IMR-90 (cell line): ENCODE data around the gene FLT1. TPM values are rescaled to one million over a fixed set of nuclear protein-coding genes. Genes with fewer than 3 reads are reported as not detected.

Experiments
- ATAC-seq: fragments of 200-7000 bp; cut with Tn5 transposase; 2 replicates; pipeline ENCODE4 v1.9.1; 2020; ENCODE audit warnings: low read depth, mild to moderate bottlenecking, moderate library complexity
- BruUV-seq: library from RNA; stranded (reverse); fragments of 400-500 nt; replicated peaks from 2 replicates; lab custom pipeline; 2021; lab: Mats Ljungman, UMichigan
- CTCF ChIA-PET: fragments of 300-600 bp; formaldehyde crosslinking; extraction: SDS; loops from one replicate; lab custom pipeline; 2021; ENCODE audit warnings: antibody characterized with exemption; lab: Yijun Ruan, JAX
- POLR2A ChIA-PET: fragments of 300-600 bp; sonication (Branson Sonifier 250); formaldehyde crosslinking; loops from one replicate; lab custom pipeline; 2022; ENCODE audit warnings: antibody characterized with exemption; ENCODE audit not compliant: unreplicated experiment; lab: Charles Lee
- DNase-seq: peaks from one replicate; pipeline ENCODE4 v3.0.0; 2013
- H2AFZ ChIP-seq: replicated peaks from 2 replicates; pipeline ENCODE3; 2013; ENCODE audit warnings: low read length, mild to moderate bottlenecking; ENCODE audit not compliant: poor library complexity
- H2AK5ac ChIP-seq: 2 replicates; pipeline ENCODE4 v1.6.1; 2013; ENCODE audit warnings: low read depth, low read length, inconsistent platforms
- H2AK9ac ChIP-seq: replicated peaks from 2 replicates; pipeline ENCODE3; 2013; ENCODE audit warnings: mild to moderate bottlenecking, low read depth, low read length, moderate library complexity; ENCODE audit not compliant: poor library complexity
- H2BK120ac ChIP-seq: 2 replicates; pipeline ENCODE4 v1.6.1; 2013; ENCODE audit warnings: low read depth, low read length, inconsistent platforms
- H2BK15ac ChIP-seq: 3 replicates; pipeline ENCODE4 v1.6.1; 2013; ENCODE audit warnings: low read depth, low read length, inconsistent platforms
- H2BK20ac ChIP-seq: 2 replicates; pipeline ENCODE4 v1.6.1; 2013; ENCODE audit warnings: low read depth, mild to moderate bottlenecking, inconsistent platforms, low read length, moderate library complexity
- H2BK5ac ChIP-seq: 2 replicates; pipeline ENCODE4 v1.6.1; 2013; ENCODE audit warnings: mild to moderate bottlenecking, low read depth, low read length, inconsistent platforms; ENCODE audit not compliant: poor library complexity, severe bottlenecking
- H3K14ac ChIP-seq: replicated peaks from 2 replicates; pipeline ENCODE4 v1.6.1; 2013; ENCODE audit warnings: low read depth, low read length, inconsistent platforms
- H3K18ac ChIP-seq: 2 replicates; pipeline ENCODE4 v1.6.1; 2013; ENCODE audit warnings: low read depth, low read length, control low read depth
- H3K23ac ChIP-seq: 2 replicates; pipeline ENCODE4 v1.6.1; 2013; ENCODE audit warnings: low read depth, low read length, inconsistent platforms
- H3K27ac ChIP-seq: 2 replicates; pipeline ENCODE4 v1.5.1; 2013; ENCODE audit warnings: mild to moderate bottlenecking, control low read depth, low read length; ENCODE audit not compliant: insufficient read depth
- H3K27me3 ChIP-seq: 2 replicates; pipeline ENCODE4 v1.6.1; 2013; ENCODE audit warnings: low read length; ENCODE audit not compliant: control insufficient read depth, insufficient read depth
- H3K36me3 ChIP-seq: 2 replicates; pipeline ENCODE4 v1.6.1; 2013; ENCODE audit warnings: low read length, mixed read lengths; ENCODE audit not compliant: control insufficient read depth, insufficient read depth
- H3K4ac ChIP-seq: 2 replicates; pipeline ENCODE4 v1.6.1; 2013; ENCODE audit warnings: low read depth, low read length, inconsistent platforms
- H3K4me1 ChIP-seq: 2 replicates; pipeline ENCODE4 v1.6.1; 2013; ENCODE audit warnings: low read length, mixed read lengths; ENCODE audit not compliant: control insufficient read depth, insufficient read depth
- H3K4me2 ChIP-seq: 2 replicates; pipeline ENCODE4 v1.6.1; 2013; ENCODE audit warnings: low read depth, mild to moderate bottlenecking, control low read depth, low read length, moderate library complexity
- H3K4me3 ChIP-seq: 2 replicates; pipeline ENCODE4 v1.5.1; 2013; ENCODE audit warnings: low read depth, mild to moderate bottlenecking, control low read depth, low read length, moderate library complexity; ENCODE audit not compliant: insufficient read depth
- H3K56ac ChIP-seq: 2 replicates; pipeline ENCODE4 v1.6.1; 2013; ENCODE audit warnings: low read length, inconsistent platforms; ENCODE audit not compliant: insufficient read depth; ENCODE audit errors: extremely low read depth
- H3K79me1 ChIP-seq, 2 experiments: 2 replicates each; pipeline ENCODE4 v1.6.1; 2013; ENCODE audit warnings: low read length in 2 of 2, inconsistent platforms in 1 of 2, low read depth in 1 of 2
- H3K9ac ChIP-seq: 2 replicates; pipeline ENCODE4 v1.6.1; 2013; ENCODE audit warnings: low read depth, low read length, control low read depth
- H3K9me1 ChIP-seq: 2 replicates; pipeline ENCODE4 v1.6.1; 2013; ENCODE audit warnings: low read length, inconsistent platforms; ENCODE audit not compliant: insufficient read depth
- H3K9me3 ChIP-seq: 2 replicates; pipeline ENCODE4 v1.6.1; 2013; ENCODE audit warnings: low read length; ENCODE audit not compliant: control insufficient read depth, insufficient read depth
- H4K20me1 ChIP-seq: 2 replicates; pipeline ENCODE4 v1.6.1; 2013; ENCODE audit warnings: low read length, inconsistent platforms; ENCODE audit not compliant: insufficient read depth
- H4K5ac ChIP-seq: 2 replicates; pipeline ENCODE4 v1.6.1; 2013; ENCODE audit warnings: mild to moderate bottlenecking, low read depth, low read length, control low read depth
- H4K8ac ChIP-seq, 2 experiments: 2 replicates each; pipeline ENCODE4 v1.6.1; 2013; ENCODE audit warnings: low read depth in 2 of 2, low read length in 2 of 2, control low read depth in 1 of 2, inconsistent platforms in 1 of 2
- H4K91ac ChIP-seq: 2 replicates; pipeline ENCODE4 v1.6.1; 2013; ENCODE audit warnings: low read depth, low read length, inconsistent platforms; ENCODE audit not compliant: insufficient read depth
- CHD1 ChIP-seq: IDR thresholded peaks from 2 replicates; pipeline ENCODE4 v1.6.1; 2012; ENCODE audit warnings: low read depth, low read length, improper control_type of control experiment
- NFE2L2 ChIP-seq: fragments of 150-350 bp; IDR thresholded peaks from 2 replicates; pipeline ENCODE4 v1.6.1; 2016; ENCODE audit warnings: low read depth, mild to moderate bottlenecking, low read length
- POLR2A ChIP-seq: IDR thresholded peaks from 2 replicates; pipeline ENCODE4 v1.6.1; 2012; ENCODE audit warnings: mild to moderate bottlenecking, low read depth, low read length
- RAD21 ChIP-seq: IDR thresholded peaks from 2 replicates; pipeline ENCODE4 v1.6.1; 2012; ENCODE audit warnings: low read length, improper control_type of control experiment
- RFX5 ChIP-seq: IDR thresholded peaks from 2 replicates; pipeline ENCODE4 v1.8.0; 2012; ENCODE audit warnings: low read depth, mild to moderate bottlenecking, low read length, moderate library complexity
- SMC3 ChIP-seq: fragments of 150-350 bp; IDR thresholded peaks from 2 replicates; pipeline ENCODE4 v1.6.1; 2016; ENCODE audit warnings: low read depth, mild to moderate bottlenecking, antibody characterized with exemption, low read length, moderate library complexity
- USF2 ChIP-seq: fragments of 150-350 bp; IDR thresholded peaks from 2 replicates; pipeline ENCODE4 v1.6.1; 2017; ENCODE audit warnings: mild to moderate bottlenecking, antibody characterized with exemption, low read length, low read depth
- WGBS, 2 experiments: methylation state at CpG; one replicate each; pipeline versions ENCODE4 v1.1.5 to v1.1.7; 2013; ENCODE audit warnings: missing lambda C conversion rate in 2 of 2; ENCODE audit not compliant: insufficient read length in 1 of 2; ENCODE audit errors: extremely low coverage in 2 of 2; 5-methylcytosine and 5-hydroxymethylcytosine counted together
- dilution Hi-C: fragments of 300-500 bp; cut with HindIII; formaldehyde crosslinking; loops from one replicate; pipeline ENCODE4 v1.14.3; 2018; ENCODE audit warnings: low sequenced_read_pairs; ENCODE audit not compliant: unreplicated experiment
- in situ Hi-C: fragments of 300-500 bp; cut with MboI; formaldehyde crosslinking; loops from 3 replicates; pipeline ENCODE4 v1.14.3; 2019; ENCODE audit warnings: low sequenced_read_pairs, inconsistent platforms, mixed read lengths
- intact Hi-C: fragments of 100-400 bp; cut with micrococcal nuclease; formaldehyde crosslinking; loops from 2 replicates; pipeline ENCODE4 v1.10.0; 2022
- polyA plus RNA-seq, 3 experiments: library from polyadenylated mRNA; depleted of rRNA; stranded (reverse); fragments of >200 nt; gene quantifications; 2 replicates each; pipeline ENCODE4 v1.2.3, GENCODE V29; 2012; ENCODE audit warnings: low replicate concordance in 1 of 3
- total RNA-seq: library from RNA; depleted of rRNA; stranded (reverse); fragments of >200 nt; gene quantifications from 2 replicates; pipeline ENCODE4 v1.2.3, GENCODE V29; 2012

Gene FLT1
- total and polyA plus RNA-seq, 2 of the 4 experiments (the other 2 are of a cell fraction): 4.5 to 10.4 TPM

DNA sequence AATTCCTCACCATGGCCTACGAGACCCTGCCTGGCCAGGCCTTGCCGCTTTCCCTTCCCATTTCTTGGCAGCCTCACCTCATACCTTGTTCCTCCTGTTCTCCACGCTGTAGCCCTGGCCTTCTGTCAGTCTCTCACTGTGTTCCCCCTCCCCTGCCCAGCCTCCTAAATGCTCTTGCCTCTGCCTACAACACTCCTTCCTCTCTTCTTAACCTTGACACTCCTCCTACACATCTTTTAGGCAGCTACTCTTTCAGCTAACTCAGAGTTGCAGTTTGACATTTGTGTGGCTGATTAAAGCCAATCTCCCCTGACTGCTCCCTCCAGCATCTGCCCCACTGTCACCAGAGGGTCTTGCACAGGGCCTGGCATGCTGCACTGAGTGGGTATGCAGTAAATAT is 150.8 kb downstream of the FLT1 start:
- Histone ChIP-seq H3K27ac (no peak overlapping the region), H3K79me1 (no peaks in the 10 kb centered on the region), H4K5ac (peak overlapping the region; percentile 70; the same call in 1 of the 2 replicates), H2BK20ac (peak overlapping the region; percentile 84; the same call in 1 of the 2 replicates), H3K18ac (peak overlapping the region; percentile 72; the same call in 1 of the 2 replicates), H3K14ac (peak overlapping the region; percentile 37), H3K23ac (peak overlapping the region; percentile 27; the same call in 1 of the 2 replicates), H3K4me3 (no peak overlapping the region), H3K36me3 (no peaks in the 10 kb centered on the region), H2AFZ (peak overlapping the region; percentile 73), H4K91ac (peak overlapping the region; percentile 54), H4K8ac (peak overlapping the region in 1 of 2 experiments; percentile 58; a peak in 1 of 4 replicates), H3K56ac (no peak overlapping the region), H4K20me1 (no peaks in the 10 kb centered on the region), H2AK9ac (peak overlapping the region; percentile 24), H3K4me1 (peaks cover 18% of the 10 kb centered on the region), H3K9me3 (no peaks in the 10 kb centered on the region), H2AK5ac (peak overlapping the region; percentile 96), H3K9me1 (peaks cover 7% of the 10 kb centered on the region), H2BK5ac (peak overlapping the region; percentile 21), H2BK120ac (peak overlapping the region; percentile 76), H3K9ac (peak overlapping the region; percentile 31; the same call in 1 of the 2 replicates), H3K4me2 (no peak overlapping the region), H2BK15ac (peak overlapping the region; percentile 69; the same call in 2 of the 3 replicates), H3K27me3 (no peaks in the 10 kb centered on the region), H3K4ac (peak overlapping the region; percentile 71)
- no TSS peak for BruUV-seq
- TF ChIP-seq SMC3 (no peak), NFE2L2 (no peak), USF2 (no peak), RFX5 (no peak), POLR2A (no peak), RAD21 (no peak), CHD1 (no peak)
- in situ Hi-C loops: no loop called here
- ChIA-PET POLR2A (no interaction called here), CTCF (no interaction called here)
- dilution Hi-C loops: no loop called here
- DNase-seq: no peak
- no peak for ATAC-seq
- 94% methylated on average over 2 of the region's 3 CpGs; no CpG with 5 or more reads in 1 of the 2 experiments for WGBS, 2 experiments
- intact Hi-C loops: no loop called here
